Mesenchymal stem cell (in vitro differentiated cells and primary cell): ENCODE measurements around the gene GPC3.

Experiments used
- DNase-seq: peaks from one replicate; pipeline ENCODE4 v3.0.0-alpha.2; 2013
- H2AFZ ChIP-seq: one replicate; pipeline ENCODE4 v1.6.1; 2013; ENCODE audit warnings: low read depth, mild to moderate bottlenecking, control low read depth, inconsistent platforms, low read length, moderate library complexity
- H2AK5ac ChIP-seq: 2 replicates; pipeline ENCODE4 v1.6.1; 2013; ENCODE audit warnings: low read length, moderate library complexity, mild to moderate bottlenecking, inconsistent platforms; ENCODE audit not compliant: severe bottlenecking
- H2BK120ac ChIP-seq: one replicate; pipeline ENCODE4 v1.6.1; 2013; ENCODE audit warnings: low read depth, mild to moderate bottlenecking, inconsistent platforms, low read length, moderate library complexity
- H2BK12ac ChIP-seq, 2 experiments: one replicate each; pipeline ENCODE4 v1.6.1; 2013; ENCODE audit warnings: inconsistent platforms in 2 of 2, low read length in 2 of 2, mild to moderate bottlenecking in 2 of 2, moderate library complexity in 2 of 2, control low read depth in 1 of 2
- H2BK15ac ChIP-seq: one replicate; pipeline ENCODE4 v1.6.1; 2013; ENCODE audit warnings: mild to moderate bottlenecking, low read depth, inconsistent platforms; ENCODE audit not compliant: poor library complexity, severe bottlenecking
- H2BK5ac ChIP-seq: 2 replicates; pipeline ENCODE4 v1.6.1; 2013; ENCODE audit warnings: low read depth, mild to moderate bottlenecking, low read length, control low read depth, inconsistent platforms; ENCODE audit not compliant: poor library complexity, severe bottlenecking
- H3K14ac ChIP-seq, 2 experiments: one replicate each; pipeline ENCODE4 v1.6.1; 2013; ENCODE audit warnings: inconsistent platforms in 2 of 2, low read length in 2 of 2, control low read depth in 1 of 2, mild to moderate bottlenecking in 1 of 2, moderate library complexity in 1 of 2
- H3K18ac ChIP-seq, 2 experiments: one replicate each; pipeline ENCODE4 v1.6.1; 2013; ENCODE audit warnings: inconsistent platforms in 2 of 2, low read length in 2 of 2, control low read depth in 1 of 2, low read depth in 1 of 2, mild to moderate bottlenecking in 1 of 2
- H3K23ac ChIP-seq, 2 experiments: one replicate each; pipeline ENCODE4 v1.6.1; 2013; ENCODE audit warnings: inconsistent platforms in 2 of 2, low read length in 2 of 2, mild to moderate bottlenecking in 2 of 2, moderate library complexity in 2 of 2, control low read depth in 1 of 2
- H3K27ac ChIP-seq: 2 replicates; pipeline ENCODE4 v1.5.1; 2013; ENCODE audit warnings: mild to moderate bottlenecking, moderate library complexity, low read length, control low read depth, inconsistent platforms; ENCODE audit not compliant: poor library complexity, severe bottlenecking
- H3K27me3 ChIP-seq, 2 experiments: 2 replicates each; pipeline versions ENCODE4 v1.6.1 to v1.7.0; 2013; ENCODE audit warnings: low read length in 2 of 2, mild to moderate bottlenecking in 2 of 2, moderate library complexity in 2 of 2, control low read depth in 1 of 2, inconsistent platforms in 1 of 2; ENCODE audit not compliant: control insufficient read depth in 1 of 2, insufficient read depth in 1 of 2
- H3K36me3 ChIP-seq, 2 experiments: 2 replicates each; pipeline versions ENCODE4 v1.6.1 to v1.7.0; 2013; ENCODE audit warnings: low read length in 2 of 2, control low read depth in 1 of 2, inconsistent platforms in 1 of 2, low read depth in 1 of 2, mild to moderate bottlenecking in 1 of 2; ENCODE audit not compliant: insufficient read depth in 2 of 2, control insufficient read depth in 1 of 2
- H3K4ac ChIP-seq, 2 experiments: one replicate each; pipeline ENCODE4 v1.6.1; 2013; ENCODE audit warnings: inconsistent platforms in 2 of 2, low read length in 2 of 2, mild to moderate bottlenecking in 2 of 2, moderate library complexity in 2 of 2, control low read depth in 1 of 2, low read depth in 1 of 2
- H3K4me1 ChIP-seq: 2 replicates; pipeline ENCODE4 v1.6.1; 2013; ENCODE audit warnings: low read depth, low read length, control low read depth; ENCODE audit not compliant: control insufficient read depth, insufficient read depth
- H3K4me2 ChIP-seq: 2 replicates; pipeline ENCODE4 v1.6.1; 2013; ENCODE audit warnings: low read length, mild to moderate bottlenecking, inconsistent platforms; ENCODE audit not compliant: poor library complexity, severe bottlenecking
- H3K4me3 ChIP-seq, 2 experiments: 2 replicates each; pipeline versions ENCODE4 v1.5.1 to v1.7.0; 2013; ENCODE audit warnings: low read length in 2 of 2, mild to moderate bottlenecking in 2 of 2, control low read depth in 1 of 2, low read depth in 1 of 2; ENCODE audit not compliant: insufficient read depth in 1 of 2
- H3K79me1 ChIP-seq: replicated peaks from 2 replicates; pipeline ENCODE4 v1.6.1; 2013; ENCODE audit warnings: mild to moderate bottlenecking, control low read depth, low read length, inconsistent platforms; ENCODE audit not compliant: poor library complexity, severe bottlenecking
- H3K9ac ChIP-seq: 2 replicates; pipeline ENCODE4 v1.7.0; 2013; ENCODE audit warnings: mild to moderate bottlenecking, low read length, moderate library complexity
- H3K9me3 ChIP-seq: 2 replicates; pipeline ENCODE4 v1.7.0; 2013; ENCODE audit warnings: mild to moderate bottlenecking, low read length; ENCODE audit not compliant: control insufficient read depth
- H4K8ac ChIP-seq: one replicate; pipeline ENCODE4 v1.6.1; 2013; ENCODE audit warnings: inconsistent platforms, mild to moderate bottlenecking, low read length, moderate library complexity
- H4K91ac ChIP-seq: one replicate; pipeline ENCODE4 v1.6.1; 2013; ENCODE audit warnings: mild to moderate bottlenecking, low read length, inconsistent platforms
- WGBS: methylation state at CpG from one replicate; pipeline ENCODE4 v1.1.7; 2013; ENCODE audit warnings: mixed read lengths; 5-methylcytosine and 5-hydroxymethylcytosine counted together

The GPC3 gene

DNA sequence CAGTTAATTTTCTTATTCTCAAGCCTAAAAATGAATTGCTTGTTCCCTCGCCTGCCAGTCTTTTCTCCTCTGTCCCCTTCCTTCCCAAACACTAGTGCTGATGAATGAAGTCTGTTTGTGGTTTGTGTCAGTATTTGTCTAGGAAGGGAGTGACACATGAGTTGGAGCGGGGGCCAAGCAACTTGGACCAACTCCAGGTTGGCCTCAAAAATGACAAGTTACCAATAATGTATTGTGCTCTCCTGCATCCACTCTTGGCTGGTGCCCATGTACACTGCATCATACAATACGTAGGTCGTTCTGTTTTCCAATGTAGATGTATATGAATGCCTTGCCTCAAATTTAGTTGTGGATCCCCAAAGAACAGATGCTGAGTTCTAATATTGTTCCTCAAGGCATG lies 347.1 kb downstream of the GPC3 start:
- no peak overlapping the region for H3K4me3 ChIP-seq
- H3K36me3 ChIP-seq = no peaks in the 10 kb centered on the region
- H3K18ac ChIP-seq = no peak overlapping the region
- no peaks in the 10 kb centered on the region for H3K27me3 ChIP-seq
- no peaks in the 10 kb centered on the region for H3K79me1 ChIP-seq
- H2BK5ac ChIP-seq = no peak overlapping the region
- H3K27ac ChIP-seq = no peak overlapping the region
- no peak overlapping the region for H3K23ac ChIP-seq
- no peak overlapping the region for H3K4ac ChIP-seq
- H2BK12ac ChIP-seq = no peak overlapping the region
- no peak overlapping the region for H2BK120ac ChIP-seq
- no peak overlapping the region for H3K4me2 ChIP-seq
- no peaks in the 10 kb centered on the region for H3K4me1 ChIP-seq
- H4K8ac ChIP-seq = no peak overlapping the region
- DNase-seq = no peak
- no peak overlapping the region for H2AFZ ChIP-seq
- H3K9me3 ChIP-seq = no peaks in the 10 kb centered on the region
- 93% methylated on average over 2 of the region's 4 CpGs for WGBS
- H3K9ac ChIP-seq = no peak overlapping the region
- no peak overlapping the region for H4K91ac ChIP-seq
- H2BK15ac ChIP-seq = no peak overlapping the region
- no peak overlapping the region for H3K14ac ChIP-seq
- no peak overlapping the region for H2AK5ac ChIP-seq

GRCh38 chrX:133637765-133638164 lies 347.6 kb downstream of the GPC3 start:
- DNase-seq = no peak
- Histone ChIP-seq H3K9me3 (no peaks in the 10 kb centered on the region), H3K4ac (no peak overlapping the region), H3K36me3 (no peaks in the 10 kb centered on the region), H3K14ac (no peak overlapping the region), H3K18ac (no peak overlapping the region), H3K79me1 (no peaks in the 10 kb centered on the region), H3K27ac (no peak overlapping the region), H4K91ac (no peak overlapping the region), H3K4me2 (no peak overlapping the region), H2AK5ac (no peak overlapping the region), H3K9ac (no peak overlapping the region), H3K23ac (no peak overlapping the region), H2BK120ac (no peak overlapping the region), H3K27me3 (peaks cover 0 to under 1% of the 10 kb centered on the region in 2 experiments), H2BK5ac (no peak overlapping the region), H4K8ac (no peak overlapping the region), H3K4me3 (no peak overlapping the region), H2AFZ (no peak overlapping the region), H3K4me1 (no peaks in the 10 kb centered on the region), H2BK12ac (no peak overlapping the region), H2BK15ac (no peak overlapping the region)
- 100% methylated on average over 1 of the region's 5 CpGs for WGBS

DNA sequence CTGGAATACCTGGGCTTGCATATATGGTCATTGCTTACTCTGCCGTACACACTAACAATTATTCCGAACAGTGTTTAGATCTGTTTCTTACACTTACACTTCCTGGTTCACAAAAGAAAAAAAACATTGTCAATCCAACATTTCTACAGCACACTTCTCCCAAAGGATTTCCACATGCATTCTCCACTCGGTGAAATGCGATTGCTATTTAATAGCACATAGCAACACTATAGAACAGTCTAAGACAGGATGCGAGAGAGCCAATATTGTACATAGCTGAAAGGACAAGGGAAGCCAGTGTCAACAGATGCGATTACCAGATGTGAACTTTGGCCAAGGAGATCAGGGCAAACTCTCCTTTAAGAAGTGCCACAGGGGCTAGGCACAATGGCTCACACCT lies 349.4 kb downstream of the GPC3 start:
- DNase-seq = no peak
- H3K18ac ChIP-seq = no peak overlapping the region
- no peak overlapping the region for H2BK5ac ChIP-seq
- H2BK15ac ChIP-seq = no peak overlapping the region
- no peak overlapping the region for H2AFZ ChIP-seq
- H3K4me3 ChIP-seq = no peak overlapping the region
- no peaks in the 10 kb centered on the region for H3K9me3 ChIP-seq
- no peak overlapping the region for H3K14ac ChIP-seq
- no peak overlapping the region for H3K23ac ChIP-seq
- H2BK120ac ChIP-seq = no peak overlapping the region
- no peaks in the 10 kb centered on the region for H3K36me3 ChIP-seq
- no peak overlapping the region for H2AK5ac ChIP-seq
- H3K27ac ChIP-seq = no peak overlapping the region
- H3K4me2 ChIP-seq = no peak overlapping the region
- no peak overlapping the region for H4K8ac ChIP-seq
- 78% methylated on average over 5 of the region's 6 CpGs for WGBS
- H3K4ac ChIP-seq = no peak overlapping the region
- H3K27me3 ChIP-seq = peaks cover 0 to 5% of the 10 kb centered on the region in 2 experiments
- H3K9ac ChIP-seq = no peak overlapping the region
- H4K91ac ChIP-seq = no peak overlapping the region
- H2BK12ac ChIP-seq = no peak overlapping the region
- no peaks in the 10 kb centered on the region for H3K79me1 ChIP-seq
- no peaks in the 10 kb centered on the region for H3K4me1 ChIP-seq

DNA sequence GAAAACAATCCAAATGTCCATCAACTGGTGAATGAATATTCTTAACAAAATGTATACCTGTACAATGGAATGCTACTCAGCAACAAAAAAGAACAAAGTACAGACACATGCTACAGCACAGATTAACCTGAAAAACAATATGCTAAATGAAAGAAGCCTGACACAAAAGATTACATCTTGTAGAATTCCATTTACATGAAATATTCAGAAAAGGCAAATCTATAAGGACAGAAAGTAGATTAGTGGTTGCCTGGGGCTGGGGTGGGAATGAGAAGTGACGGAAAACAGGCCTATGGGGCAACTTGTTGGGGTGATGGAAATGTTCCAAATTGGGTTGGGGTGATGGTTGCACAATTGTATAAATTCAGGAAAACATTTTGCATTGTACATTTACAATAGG lies 351.0 kb downstream of the GPC3 start:
- H3K14ac ChIP-seq = no peak overlapping the region
- H3K9me3 ChIP-seq = no peaks in the 10 kb centered on the region
- no peak overlapping the region for H2BK15ac ChIP-seq
- H3K27me3 ChIP-seq = peaks cover 0 to 5% of the 10 kb centered on the region in 2 experiments
- no peaks in the 10 kb centered on the region for H3K79me1 ChIP-seq
- H3K9ac ChIP-seq = no peak overlapping the region
- no peak overlapping the region for H3K23ac ChIP-seq
- no peak overlapping the region for H3K4me3 ChIP-seq
- H2BK120ac ChIP-seq = no peak overlapping the region
- no peak overlapping the region for H2AFZ ChIP-seq
- no peak overlapping the region for H2BK5ac ChIP-seq
- no peak for DNase-seq
- H3K18ac ChIP-seq = no peak overlapping the region
- WGBS = no CpG with 5 or more reads among the region's 1 CpG
- no peaks in the 10 kb centered on the region for H3K4me1 ChIP-seq
- no peak overlapping the region for H2AK5ac ChIP-seq
- no peak overlapping the region for H4K91ac ChIP-seq
- no peak overlapping the region for H3K4me2 ChIP-seq
- H3K36me3 ChIP-seq = no peaks in the 10 kb centered on the region
- H3K4ac ChIP-seq = no peak overlapping the region
- H4K8ac ChIP-seq = no peak overlapping the region
- H2BK12ac ChIP-seq = no peak overlapping the region
- H3K27ac ChIP-seq = no peak overlapping the region
